H9 (cell line): ENCODE measurements around the gene PAXX. TPM values are rescaled to one million over a fixed set of nuclear protein-coding genes. Genes with fewer than 3 reads are reported as not detected.

Experiments used
- DNase-seq: peaks from one replicate; pipeline ENCODE4 v3.0.0-alpha.2; 2017
- H2AFZ ChIP-seq: one replicate; pipeline ENCODE4 v1.6.1; 2013; ENCODE audit warnings: mild to moderate bottlenecking, low read length, control low read depth, moderate library complexity
- H2AK5ac ChIP-seq: 2 replicates; pipeline ENCODE4 v1.6.1; 2013; ENCODE audit warnings: low read length, control low read depth, mixed read lengths; ENCODE audit not compliant: insufficient read length
- H2BK120ac ChIP-seq: one replicate; pipeline ENCODE4 v1.6.1; 2013; ENCODE audit warnings: low read depth, mild to moderate bottlenecking, low read length, control low read depth, inconsistent platforms; ENCODE audit not compliant: poor library complexity, severe bottlenecking
- H2BK12ac ChIP-seq: 2 replicates; pipeline ENCODE4 v1.6.1; 2013; ENCODE audit warnings: low read length, control low read depth, mixed read lengths, low read depth; ENCODE audit not compliant: insufficient read length
- H2BK15ac ChIP-seq: 2 replicates; pipeline ENCODE4 v1.6.1; 2013; ENCODE audit warnings: low read depth, low read length, control low read depth
- H2BK20ac ChIP-seq: one replicate; pipeline ENCODE4 v1.6.1; 2013; ENCODE audit warnings: low read depth, mild to moderate bottlenecking, low read length, control low read depth, inconsistent platforms; ENCODE audit not compliant: poor library complexity, severe bottlenecking
- H2BK5ac ChIP-seq: 2 replicates; pipeline ENCODE4 v1.6.1; 2013; ENCODE audit warnings: low read length, control low read depth, mixed read lengths; ENCODE audit not compliant: insufficient read length
- H3K14ac ChIP-seq: 2 replicates; pipeline ENCODE4 v1.6.1; 2013; ENCODE audit warnings: low read length, control low read depth; ENCODE audit not compliant: insufficient read depth
- H3K18ac ChIP-seq: 2 replicates; pipeline ENCODE4 v1.6.1; 2013; ENCODE audit warnings: low read depth, mild to moderate bottlenecking, mixed read lengths, low read length, control low read depth; ENCODE audit not compliant: insufficient read length
- H3K23ac ChIP-seq: 2 replicates; pipeline ENCODE4 v1.6.1; 2013; ENCODE audit warnings: low read length, control low read depth, mixed read lengths, low read depth; ENCODE audit not compliant: insufficient read length
- H3K23me2 ChIP-seq: 2 replicates; pipeline ENCODE4 v1.6.1; 2013; ENCODE audit warnings: low read depth, mild to moderate bottlenecking, mixed read lengths, low read length, control low read depth; ENCODE audit not compliant: insufficient read length, poor library complexity, severe bottlenecking
- H3K27ac ChIP-seq: 2 replicates; pipeline ENCODE4 v1.5.1; 2013; ENCODE audit warnings: low read length, control low read depth, mixed read lengths, low read depth; ENCODE audit not compliant: insufficient read length
- H3K27me3 ChIP-seq: 2 replicates; pipeline ENCODE4 v1.6.1; 2013; ENCODE audit warnings: low read length, control low read depth, inconsistent platforms; ENCODE audit not compliant: insufficient read depth
- H3K4ac ChIP-seq: 2 replicates; pipeline ENCODE4 v1.6.1; 2013; ENCODE audit warnings: low read depth, mild to moderate bottlenecking, control low read depth, inconsistent platforms, low read length, moderate library complexity
- H3K4me1 ChIP-seq: 2 replicates; pipeline ENCODE4 v1.6.1; 2013; ENCODE audit warnings: low read length, control low read depth, inconsistent platforms; ENCODE audit not compliant: insufficient read depth
- H3K4me2 ChIP-seq: 2 replicates; pipeline ENCODE4 v1.6.1; 2013; ENCODE audit warnings: low read length, control low read depth, mixed read lengths; ENCODE audit not compliant: insufficient read length, insufficient read depth
- H3K56ac ChIP-seq: 2 replicates; pipeline ENCODE4 v1.6.1; 2013; ENCODE audit warnings: low read depth, mild to moderate bottlenecking, mixed read lengths, low read length, control low read depth; ENCODE audit not compliant: insufficient read length
- H3K79me1 ChIP-seq: 2 replicates; pipeline ENCODE4 v1.6.1; 2013; ENCODE audit warnings: low read depth, mild to moderate bottlenecking, moderate library complexity, low read length, control low read depth, inconsistent platforms; ENCODE audit not compliant: insufficient read depth, poor library complexity, severe bottlenecking
- H3K79me2 ChIP-seq: 2 replicates; pipeline ENCODE4 v1.6.1; 2013; ENCODE audit warnings: low read length, control low read depth, inconsistent platforms; ENCODE audit not compliant: insufficient read depth
- H3K9ac ChIP-seq: 2 replicates; pipeline ENCODE4 v1.6.1; 2013; ENCODE audit warnings: low read length, control low read depth, mixed read lengths; ENCODE audit not compliant: insufficient read length; ENCODE audit errors: extremely low read depth
- H3K9me3 ChIP-seq: one replicate; pipeline ENCODE4 v1.6.1; 2013; ENCODE audit warnings: low read depth, low read length, inconsistent platforms; ENCODE audit not compliant: control insufficient read depth
- H3T11ph ChIP-seq: one replicate; pipeline ENCODE4 v1.6.1; 2013; ENCODE audit warnings: mild to moderate bottlenecking, low read length, control low read depth, inconsistent platforms
- H4K20me1 ChIP-seq: one replicate; pipeline ENCODE4 v1.6.1; 2013; ENCODE audit not compliant: control insufficient read depth, insufficient read length, insufficient read depth
- H4K5ac ChIP-seq: 2 replicates; pipeline ENCODE4 v1.6.1; 2013; ENCODE audit warnings: low read depth, mild to moderate bottlenecking, mixed read lengths, low read length, control low read depth; ENCODE audit not compliant: insufficient read length
- H4K8ac ChIP-seq: replicated peaks from 2 replicates; pipeline ENCODE4 v1.6.1; 2013; ENCODE audit warnings: low read length, control low read depth, mixed read lengths, low read depth; ENCODE audit not compliant: insufficient read length
- H4K91ac ChIP-seq: 2 replicates; pipeline ENCODE4 v1.6.1; 2013; ENCODE audit warnings: low read depth, mild to moderate bottlenecking, moderate library complexity, mixed read lengths, low read length, control low read depth; ENCODE audit not compliant: insufficient read length
- H3K27ac Mint-ChIP-seq, 3 experiments: 2 replicates in 2 of 3; 3 replicates in 1 of 3; pipeline ENCODE4 v1.8.0; 2020 to 2021; ENCODE audit warnings: mixed read lengths in 3 of 3, mild to moderate bottlenecking in 1 of 3, moderate library complexity in 1 of 3
- H3K27me3 Mint-ChIP-seq: 2 replicates; pipeline ENCODE4 v1.8.0; 2021; ENCODE audit warnings: low read depth, mild to moderate bottlenecking, moderate library complexity, mixed read lengths
- H3K36me3 Mint-ChIP-seq, 3 experiments: 2 replicates in 2 of 3; 3 replicates in 1 of 3; pipeline ENCODE4 v1.8.0; 2020 to 2021; ENCODE audit warnings: low read depth in 3 of 3, mixed read lengths in 3 of 3; ENCODE audit not compliant: insufficient read depth in 1 of 3
- H3K4me1 Mint-ChIP-seq, 2 experiments: 2 replicates each; pipeline ENCODE4 v1.8.0; 2020; ENCODE audit warnings: mixed read lengths in 2 of 2
- H3K4me3 Mint-ChIP-seq, 2 experiments: 2 replicates in 1 of 2; 3 replicates in 1 of 2; pipeline ENCODE4 v1.8.0; 2020 to 2021; ENCODE audit warnings: mild to moderate bottlenecking in 2 of 2, mixed read lengths in 2 of 2, moderate library complexity in 1 of 2
- H3K9me3 Mint-ChIP-seq, 2 experiments: 2 replicates in 1 of 2; 3 replicates in 1 of 2; pipeline ENCODE4 v1.8.0; 2020; ENCODE audit warnings: mild to moderate bottlenecking in 2 of 2, mixed read lengths in 2 of 2, moderate library complexity in 1 of 2
- WGBS: extraction: QIAGEN DNeasy Blood & Tissue Kit; methylation state at CpG from one replicate; pipeline ENCODE4 v1.1.7; 2013; ENCODE audit warnings: missing lambda C conversion rate, low lambda C conversion rate, mixed read lengths; ENCODE audit not compliant: insufficient read length; ENCODE audit errors: extremely low coverage; 5-methylcytosine and 5-hydroxymethylcytosine counted together
- total RNA-seq: library from RNA; stranded (reverse); gene quantifications from 2 replicates; pipeline ENCODE4 v1.2.1, GENCODE V29; 2021
- TF ChIP-seq, protein P1 (sequence below): fragments of 200-600 bp; sonication (generic); conservative IDR thresholded peaks from 3 replicates; pipeline ENCODE4 v1.8.0; 2021; ENCODE audit warnings: antibody characterized with exemption, mild to moderate bottlenecking

PAXX gene
- total RNA-seq, 1 experiment from 2014 or later: 51.2 TPM

DNA sequence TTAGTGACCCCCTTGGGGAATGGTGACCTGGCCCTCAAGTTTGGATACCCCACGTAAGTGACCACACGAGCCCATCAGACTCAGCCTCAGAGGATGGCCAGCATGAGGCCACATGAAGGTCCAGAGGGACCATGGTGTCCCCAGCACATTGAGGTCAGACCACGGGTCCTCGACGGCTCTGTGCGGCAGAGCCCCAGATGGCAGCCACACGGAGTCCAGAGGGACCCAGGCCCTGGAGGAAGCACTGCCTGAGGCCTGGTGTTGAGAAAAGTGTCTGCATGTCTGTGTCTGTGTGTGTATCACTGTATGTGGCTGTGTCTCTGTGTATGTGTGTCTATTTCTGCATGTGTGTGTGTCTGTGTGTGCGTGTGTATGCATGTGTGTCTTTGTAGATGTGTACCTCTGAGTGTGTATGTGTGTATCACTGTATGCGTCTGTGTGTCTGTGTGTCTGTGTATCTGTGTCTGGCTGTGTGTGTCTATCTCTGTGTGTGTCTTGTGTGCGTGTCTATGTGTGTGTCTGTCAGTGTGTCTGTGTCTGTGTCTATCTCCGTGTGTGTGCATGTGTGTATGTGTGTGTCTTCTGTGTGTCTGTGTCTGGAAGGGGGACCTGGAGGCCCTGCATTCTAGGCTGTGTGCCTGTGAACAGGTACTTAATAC lies 8.4 kb upstream of the PAXX start:
- Histone ChIP-seq H2BK120ac (no peak overlapping the region), H3K9ac (no peak overlapping the region), H3K14ac (no peak overlapping the region), H3T11ph (no peak overlapping the region), H3K4me1 (no peaks in the 10 kb centered on the region; the same call in 1 of the 2 replicates), H3K56ac (no peak overlapping the region), H2AFZ (no peak overlapping the region), H2AK5ac (no peak overlapping the region), H3K9me3 (no peaks in the 10 kb centered on the region), H3K27me3 (no peaks in the 10 kb centered on the region), H2BK5ac (no peak overlapping the region), H3K79me1 (no peaks in the 10 kb centered on the region), H3K4me2 (no peak overlapping the region), H4K20me1 (no peaks in the 10 kb centered on the region), H3K23me2 (peaks cover 2% of the 10 kb centered on the region), H3K18ac (no peak overlapping the region), H2BK20ac (no peak overlapping the region), H2BK15ac (no peak overlapping the region), H3K27ac (no peak overlapping the region), H4K5ac (no peak overlapping the region), H4K8ac (no peak overlapping the region), H3K79me2 (no peaks in the 10 kb centered on the region), H2BK12ac (no peak overlapping the region), H3K23ac (no peak overlapping the region), H4K91ac (no peak overlapping the region), H3K4ac (no peak overlapping the region)
- H3K9me3 Mint-ChIP-seq: no peaks in the 10 kb centered on the region
- TF ChIP-seq, protein P1, sequence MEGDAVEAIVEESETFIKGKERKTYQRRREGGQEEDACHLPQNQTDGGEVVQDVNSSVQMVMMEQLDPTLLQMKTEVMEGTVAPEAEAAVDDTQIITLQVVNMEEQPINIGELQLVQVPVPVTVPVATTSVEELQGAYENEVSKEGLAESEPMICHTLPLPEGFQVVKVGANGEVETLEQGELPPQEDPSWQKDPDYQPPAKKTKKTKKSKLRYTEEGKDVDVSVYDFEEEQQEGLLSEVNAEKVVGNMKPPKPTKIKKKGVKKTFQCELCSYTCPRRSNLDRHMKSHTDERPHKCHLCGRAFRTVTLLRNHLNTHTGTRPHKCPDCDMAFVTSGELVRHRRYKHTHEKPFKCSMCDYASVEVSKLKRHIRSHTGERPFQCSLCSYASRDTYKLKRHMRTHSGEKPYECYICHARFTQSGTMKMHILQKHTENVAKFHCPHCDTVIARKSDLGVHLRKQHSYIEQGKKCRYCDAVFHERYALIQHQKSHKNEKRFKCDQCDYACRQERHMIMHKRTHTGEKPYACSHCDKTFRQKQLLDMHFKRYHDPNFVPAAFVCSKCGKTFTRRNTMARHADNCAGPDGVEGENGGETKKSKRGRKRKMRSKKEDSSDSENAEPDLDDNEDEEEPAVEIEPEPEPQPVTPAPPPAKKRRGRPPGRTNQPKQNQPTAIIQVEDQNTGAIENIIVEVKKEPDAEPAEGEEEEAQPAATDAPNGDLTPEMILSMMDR: no peak
- no CpG with 5 or more reads among the region's 11 CpGs for WGBS
- no peak overlapping the region for H3K27ac Mint-ChIP-seq
- H3K4me1 Mint-ChIP-seq: peaks cover 0 to 8% of the 10 kb centered on the region in 2 experiments; a peak in 2 of 4 replicates
- peaks cover 4% of the 10 kb centered on the region for H3K27me3 Mint-ChIP-seq
- H3K4me3 Mint-ChIP-seq: no peak overlapping the region; a peak in 1 of 5 replicates
- peaks cover 0 to 3% (median 0%) of the 10 kb centered on the region in 3 experiments; a peak in 1 of 7 replicates for H3K36me3 Mint-ChIP-seq
- DNase-seq: no peak
